Keratinocyte (primary cell): Measurements from ENCODE around the gene PIP5K1A.

Experiments used
- EZH2 ChIP-seq: IDR thresholded peaks from one replicate; pipeline ENCODE4 v1.6.1; 2012; ENCODE audit warnings: inconsistent platforms, mild to moderate bottlenecking, low read length, moderate library complexity
- TF ChIP-seq, protein P1 (sequence below), 3 experiments: IDR thresholded peaks in 1 of 3; conservative IDR thresholded peaks in 1 of 3; optimal IDR thresholded peaks in 1 of 3; 2 replicates in 2 of 3; 3 replicates in 1 of 3; pipeline versions ENCODE3 to v1.5.1; 2011; ENCODE audit warnings: low read length in 3 of 3, mild to moderate bottlenecking in 3 of 3, moderate library complexity in 2 of 3, control low read depth in 1 of 3, inconsistent platforms in 1 of 3; ENCODE audit not compliant: insufficient read depth in 2 of 3; ENCODE audit errors: extremely low read depth in 1 of 3

DNA sequence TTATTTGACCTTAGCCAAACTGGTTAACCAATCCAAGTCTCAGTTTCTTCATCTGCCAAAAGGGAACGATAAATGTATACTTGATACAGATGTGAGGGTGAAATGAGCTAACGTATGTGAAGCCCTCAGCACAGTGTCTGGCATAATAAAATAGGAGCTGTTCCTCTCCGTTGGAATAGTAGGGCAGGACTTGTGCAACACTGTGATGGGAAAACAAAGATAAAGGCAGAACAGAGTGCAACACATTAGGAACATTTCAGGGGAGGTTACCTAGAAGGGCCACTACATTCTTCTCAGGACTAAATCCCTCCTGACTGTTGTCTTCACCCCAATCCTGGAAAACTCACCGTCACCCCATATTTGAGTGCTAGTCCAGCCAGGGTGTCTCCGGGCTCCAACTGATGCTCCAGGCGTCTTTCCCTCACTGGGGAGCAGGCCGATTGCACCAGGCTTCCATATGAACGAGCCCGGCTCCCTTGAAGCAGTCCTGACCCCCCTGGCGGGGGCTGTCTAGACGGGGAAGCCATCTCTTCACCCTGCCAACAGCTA is 33.5 kb upstream of the PIP5K1A start:
- TF ChIP-seq EZH2 = no peak
- TF ChIP-seq, protein P1, sequence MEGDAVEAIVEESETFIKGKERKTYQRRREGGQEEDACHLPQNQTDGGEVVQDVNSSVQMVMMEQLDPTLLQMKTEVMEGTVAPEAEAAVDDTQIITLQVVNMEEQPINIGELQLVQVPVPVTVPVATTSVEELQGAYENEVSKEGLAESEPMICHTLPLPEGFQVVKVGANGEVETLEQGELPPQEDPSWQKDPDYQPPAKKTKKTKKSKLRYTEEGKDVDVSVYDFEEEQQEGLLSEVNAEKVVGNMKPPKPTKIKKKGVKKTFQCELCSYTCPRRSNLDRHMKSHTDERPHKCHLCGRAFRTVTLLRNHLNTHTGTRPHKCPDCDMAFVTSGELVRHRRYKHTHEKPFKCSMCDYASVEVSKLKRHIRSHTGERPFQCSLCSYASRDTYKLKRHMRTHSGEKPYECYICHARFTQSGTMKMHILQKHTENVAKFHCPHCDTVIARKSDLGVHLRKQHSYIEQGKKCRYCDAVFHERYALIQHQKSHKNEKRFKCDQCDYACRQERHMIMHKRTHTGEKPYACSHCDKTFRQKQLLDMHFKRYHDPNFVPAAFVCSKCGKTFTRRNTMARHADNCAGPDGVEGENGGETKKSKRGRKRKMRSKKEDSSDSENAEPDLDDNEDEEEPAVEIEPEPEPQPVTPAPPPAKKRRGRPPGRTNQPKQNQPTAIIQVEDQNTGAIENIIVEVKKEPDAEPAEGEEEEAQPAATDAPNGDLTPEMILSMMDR (optimal IDR thresholded peaks at IDR 0.05 in 1 of 3, IDR thresholded peaks at IDR 0.05 in 1 of 3, conservative IDR thresholded peaks at IDR 0.05 in 1 of 3; ENCODE audit: extremely low read depth in 1 of 3, insufficient read depth in 2 of 3, low read length in 3 of 3) = no peak
